HG03558 (cell line): Measurements from ENCODE around the gene PIP5K1B.

Experiments used
- ATAC-seq: cut with Tn5 transposase; IDR thresholded peaks from one replicate; pipeline ENCODE4 v1.9.1; 2021; ENCODE audit warnings: moderate number of reproducible peaks; ENCODE audit not compliant: unreplicated experiment; ENCODE audit errors: extremely low read depth

PIP5K1B gene

DNA sequence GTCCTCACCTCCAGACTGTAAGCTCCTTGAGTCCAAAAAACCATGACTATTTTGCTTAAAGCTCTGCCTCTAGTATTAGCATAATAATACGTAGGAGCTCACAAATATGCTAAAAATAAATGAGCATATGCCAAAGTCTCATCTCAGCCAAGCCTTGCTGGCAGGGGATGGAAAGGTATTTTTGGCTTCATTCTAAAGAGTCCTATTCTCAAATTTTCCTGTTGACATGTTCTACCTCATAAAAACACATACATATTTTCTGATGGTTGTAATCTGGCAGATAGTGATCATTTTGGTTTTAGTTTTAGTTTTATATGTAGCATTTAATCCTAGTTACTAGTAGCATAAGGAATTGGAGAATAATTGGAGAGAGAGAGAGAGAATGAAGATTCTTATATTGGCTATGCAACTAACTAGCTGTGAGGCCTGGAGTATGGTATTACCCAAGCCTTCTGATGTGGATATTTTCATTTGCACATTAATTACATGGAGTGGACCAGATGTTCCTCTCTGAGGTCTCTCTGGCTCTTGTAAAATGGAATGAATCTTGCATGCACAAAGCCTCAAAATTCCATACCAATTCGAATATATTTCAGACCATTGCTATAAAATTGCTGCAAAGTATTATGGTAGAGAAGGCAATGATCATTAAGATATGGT, 55.8 kb downstream of the PIP5K1B start:
- no peak for ATAC-seq

DNA sequence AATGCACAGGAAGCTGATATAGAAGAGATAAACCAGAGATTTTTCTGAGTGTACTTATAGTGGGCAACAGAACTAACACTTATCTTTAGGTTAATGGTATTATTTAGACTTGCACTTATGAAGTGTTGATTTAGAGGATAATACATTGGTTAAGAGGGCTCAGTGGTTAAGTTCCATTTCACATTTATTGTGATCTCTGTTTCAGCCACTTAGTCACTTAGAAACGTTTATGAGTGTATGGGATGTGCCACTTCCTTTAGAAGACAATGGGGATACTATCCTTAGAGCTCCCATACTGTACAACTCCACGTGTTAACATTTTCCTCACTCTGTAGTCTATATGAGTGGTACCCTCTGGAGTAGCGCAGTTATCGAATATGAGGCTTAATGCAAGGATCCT, 57.5 kb downstream of the PIP5K1B start:
- no peak for ATAC-seq

DNA sequence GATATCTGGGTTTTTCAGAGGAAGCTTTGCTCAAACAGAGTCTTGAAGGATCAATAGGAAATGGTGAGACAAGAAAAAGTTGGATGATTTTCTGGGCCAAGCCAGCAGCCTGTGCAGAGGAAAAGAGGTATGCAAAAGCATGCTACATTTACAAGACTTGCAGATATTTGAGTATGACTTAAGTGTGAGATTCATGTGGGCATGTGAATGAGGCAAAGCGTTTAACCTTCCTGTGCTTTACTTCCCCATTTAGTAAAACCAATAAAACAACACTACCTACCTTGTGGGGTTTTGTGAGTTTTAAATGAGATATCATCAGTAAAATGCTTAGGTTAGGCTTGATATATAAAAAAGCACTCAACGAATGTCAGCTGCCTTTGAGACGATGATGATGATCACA, 58.1 kb downstream of the PIP5K1B start:
- ATAC-seq: no peak

DNA sequence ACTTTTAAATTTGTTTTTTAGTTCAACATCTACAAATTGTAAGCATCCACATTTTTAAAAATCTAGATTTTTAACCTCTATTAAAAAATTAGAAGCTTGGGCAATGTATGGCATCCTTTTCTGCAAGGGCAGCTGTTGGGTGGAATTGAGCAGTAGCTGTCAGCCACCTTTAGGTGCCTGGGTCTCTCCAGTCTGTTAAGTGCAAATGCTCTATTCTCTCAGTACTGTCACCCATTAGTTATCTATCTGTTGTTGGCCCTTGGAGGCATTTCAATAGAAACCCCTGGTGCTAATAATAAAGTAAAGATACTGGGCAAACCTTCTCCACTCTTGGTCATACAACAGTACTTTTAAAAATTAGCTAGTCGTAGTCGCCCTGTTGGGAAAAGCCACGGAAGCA, 63.6 kb downstream of the PIP5K1B start:
- no peak for ATAC-seq

DNA sequence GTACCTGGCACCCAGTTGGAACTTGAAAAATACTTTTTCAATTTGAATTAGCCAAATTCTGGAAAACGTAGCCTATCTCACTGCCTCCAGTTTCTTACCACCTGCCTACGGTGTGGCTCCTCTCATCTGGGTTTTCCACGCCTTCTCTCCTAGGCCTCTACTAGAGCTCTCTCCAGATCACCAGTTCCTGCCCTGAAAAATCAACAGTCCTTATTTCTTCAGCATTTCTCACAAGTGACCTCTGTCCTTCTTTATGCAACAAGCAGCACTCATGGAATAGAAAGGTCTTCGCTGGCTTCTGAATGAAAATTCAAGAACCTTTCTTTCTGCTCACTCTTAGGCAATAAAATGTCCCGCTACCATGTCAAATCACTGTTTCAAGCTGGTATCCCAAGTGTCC, 64.8 kb downstream of the PIP5K1B start:
- ATAC-seq: no peak

DNA sequence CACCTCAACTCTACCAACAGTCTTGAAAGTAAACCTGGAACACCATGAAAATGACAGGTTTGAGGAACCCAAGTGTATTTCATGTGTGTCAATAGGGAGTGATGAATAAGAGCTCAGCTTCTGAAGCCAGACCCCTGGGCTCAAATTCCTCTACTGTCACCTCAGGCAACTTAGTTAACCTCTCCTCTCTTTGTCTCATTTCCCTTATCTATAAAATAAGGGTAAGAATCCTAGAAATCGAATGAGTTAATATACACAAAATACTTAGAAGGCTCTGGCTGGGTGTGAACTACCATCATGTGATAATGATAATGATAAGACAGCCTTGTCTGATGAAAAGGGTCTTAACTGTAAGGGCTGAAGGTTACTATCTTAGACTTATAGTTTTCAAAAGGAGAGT, 66.3 kb downstream of the PIP5K1B start:
- no peak for ATAC-seq

DNA sequence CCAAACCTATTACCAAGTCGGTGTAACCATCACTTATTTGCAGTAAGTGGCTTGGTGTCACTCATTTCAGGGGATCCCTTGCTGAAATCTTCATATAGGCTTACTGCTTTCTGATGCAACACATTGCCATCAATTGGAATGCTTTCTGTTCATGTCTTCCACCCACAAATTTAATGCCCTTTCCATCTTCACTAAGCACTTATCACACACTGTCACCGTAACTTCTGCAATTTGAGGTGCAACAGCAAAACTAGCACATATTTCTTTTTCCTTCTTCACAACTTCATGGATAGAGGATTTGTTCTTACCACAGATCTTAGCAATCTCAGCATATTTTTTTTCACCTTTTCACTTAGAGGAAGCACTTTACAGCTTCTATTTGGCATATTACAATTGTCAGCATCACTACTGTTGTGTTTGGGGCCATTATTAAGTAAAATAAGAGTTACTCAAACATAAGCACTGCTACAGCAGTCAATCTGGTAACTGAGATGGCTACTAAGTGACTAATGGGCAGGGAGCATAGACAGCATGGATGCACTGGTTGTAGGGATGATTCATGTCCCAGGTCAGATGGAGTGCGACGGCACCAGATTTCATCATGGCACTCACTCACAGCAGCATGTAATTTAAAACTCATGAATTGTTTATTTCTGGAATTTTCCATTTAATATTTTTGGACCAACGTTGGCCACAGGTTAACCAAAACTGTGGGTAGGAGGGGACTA, 70.1 kb downstream of the PIP5K1B start:
- no peak for ATAC-seq

DNA sequence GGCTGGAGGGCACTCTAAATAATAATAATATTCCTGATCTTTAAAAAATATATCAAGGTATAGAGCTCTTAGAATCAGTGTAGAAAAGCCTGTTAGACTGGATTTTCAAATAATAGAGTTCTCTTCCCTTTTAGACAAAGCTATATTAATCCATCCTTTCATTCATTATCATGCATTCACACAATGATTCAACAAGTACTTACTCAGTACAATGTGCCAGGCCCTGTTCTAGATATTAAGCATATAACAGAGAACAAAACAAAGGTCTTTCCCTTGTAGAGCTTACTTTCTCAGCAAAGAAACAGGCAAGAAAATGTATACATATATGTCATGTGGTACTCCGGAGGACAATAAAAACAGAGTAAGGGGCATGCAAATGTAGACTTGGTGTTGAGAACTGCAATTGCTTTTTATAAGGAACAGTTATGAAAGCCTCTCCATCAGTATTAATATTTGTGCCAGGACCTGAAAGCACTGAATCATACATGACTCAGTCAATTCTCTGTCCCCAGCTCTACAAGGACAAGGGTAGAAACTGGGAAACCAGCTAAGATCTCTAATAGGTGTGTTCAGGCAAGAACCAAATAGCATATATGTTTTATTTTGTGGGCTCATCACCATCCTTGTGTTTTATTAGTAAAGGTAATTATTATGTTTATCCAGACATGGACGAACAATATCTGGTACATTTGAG, 72.2 kb downstream of the PIP5K1B start:
- no peak for ATAC-seq

DNA sequence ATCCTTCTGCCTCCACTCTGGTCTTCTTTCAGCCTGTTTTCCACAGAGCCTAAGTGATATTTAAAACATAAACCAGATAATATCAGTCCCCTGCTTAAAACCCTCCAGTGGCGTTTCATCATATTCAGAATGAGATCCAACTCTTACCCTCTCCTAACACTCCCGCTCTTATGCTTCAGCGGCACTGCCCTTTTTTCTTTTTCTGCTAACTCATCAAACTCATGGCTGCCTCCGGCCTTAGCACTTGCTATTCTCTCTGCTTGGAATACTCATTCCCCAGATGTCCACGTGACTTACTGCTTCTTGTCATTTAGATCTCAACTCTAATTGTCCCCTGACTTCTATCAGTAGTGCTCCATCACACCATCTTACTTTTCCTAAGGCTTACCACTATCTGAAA, 73.6 kb downstream of the PIP5K1B start:
- no peak for ATAC-seq

DNA sequence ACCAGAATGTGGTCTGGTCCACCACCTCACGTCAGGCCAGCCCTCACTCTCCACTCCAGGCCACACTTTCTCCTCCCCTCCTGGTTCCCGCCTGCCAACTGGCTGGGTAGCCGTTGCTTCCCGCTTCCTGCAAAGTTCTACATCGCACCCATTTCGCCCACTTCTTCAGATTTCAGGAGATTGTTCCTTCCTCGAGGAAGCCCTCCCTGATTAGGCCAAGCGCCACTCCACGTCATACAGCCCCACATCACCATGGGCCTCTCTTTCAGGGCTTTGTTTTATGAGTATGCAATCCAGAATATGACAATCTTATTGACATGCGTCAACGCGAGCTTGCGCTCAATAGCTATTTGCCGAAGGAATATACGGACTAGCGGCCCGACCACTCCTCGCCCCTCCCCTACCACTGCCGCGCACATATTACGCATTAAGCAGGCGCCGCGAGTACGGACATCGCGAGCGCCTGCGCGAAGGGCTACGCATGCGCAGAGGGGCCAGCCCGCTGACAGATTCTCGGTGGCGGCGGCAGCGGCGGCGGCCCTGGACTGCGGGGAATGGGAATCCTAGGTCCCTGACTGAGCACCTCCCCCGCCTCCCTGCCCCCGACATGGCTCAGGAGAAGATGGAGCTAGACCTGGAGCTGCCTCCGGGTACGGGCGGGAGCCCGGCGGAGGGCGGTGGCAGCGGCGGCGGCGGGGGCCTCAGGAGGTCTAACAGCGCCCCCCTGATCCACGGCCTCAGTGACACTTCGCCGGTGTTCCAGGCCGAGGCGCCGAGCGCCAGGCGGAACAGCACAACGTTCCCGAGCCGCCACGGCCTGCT, 74.7 kb downstream of the PIP5K1B start:
- ATAC-seq: peak; percentile 38

DNA sequence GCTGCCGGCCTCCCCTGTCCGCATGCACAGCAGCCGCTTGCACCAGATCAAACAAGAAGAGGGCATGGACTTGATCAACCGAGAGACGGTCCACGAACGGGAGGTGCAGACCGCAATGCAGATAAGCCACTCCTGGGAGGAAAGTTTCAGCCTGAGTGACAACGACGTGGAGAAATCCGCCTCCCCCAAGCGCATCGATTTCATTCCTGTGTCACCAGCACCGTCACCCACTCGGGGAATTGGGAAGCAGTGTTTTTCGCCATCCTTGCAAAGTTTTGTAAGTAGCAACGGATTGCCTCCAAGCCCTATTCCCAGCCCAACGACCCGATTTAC, 75.3 kb downstream of the PIP5K1B start:
- no peak for ATAC-seq

DNA sequence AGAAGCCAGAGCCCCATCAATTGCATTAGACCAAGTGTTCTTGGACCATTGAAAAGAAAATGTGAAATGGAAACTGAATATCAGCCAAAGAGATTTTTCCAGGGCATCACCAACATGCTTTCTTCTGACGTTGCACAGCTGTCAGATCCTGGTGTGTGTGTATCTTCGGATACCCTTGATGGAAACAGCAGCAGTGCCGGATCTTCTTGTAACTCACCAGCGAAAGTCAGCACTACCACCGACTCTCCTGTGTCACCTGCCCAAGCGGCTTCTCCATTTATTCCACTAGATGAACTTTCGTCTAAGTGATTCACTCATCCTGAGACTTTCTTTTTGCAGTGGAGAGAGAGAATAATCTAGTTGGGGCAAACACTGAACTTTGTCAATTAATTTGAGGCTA, 75.7 kb downstream of the PIP5K1B start:
- ATAC-seq: no peak

DNA sequence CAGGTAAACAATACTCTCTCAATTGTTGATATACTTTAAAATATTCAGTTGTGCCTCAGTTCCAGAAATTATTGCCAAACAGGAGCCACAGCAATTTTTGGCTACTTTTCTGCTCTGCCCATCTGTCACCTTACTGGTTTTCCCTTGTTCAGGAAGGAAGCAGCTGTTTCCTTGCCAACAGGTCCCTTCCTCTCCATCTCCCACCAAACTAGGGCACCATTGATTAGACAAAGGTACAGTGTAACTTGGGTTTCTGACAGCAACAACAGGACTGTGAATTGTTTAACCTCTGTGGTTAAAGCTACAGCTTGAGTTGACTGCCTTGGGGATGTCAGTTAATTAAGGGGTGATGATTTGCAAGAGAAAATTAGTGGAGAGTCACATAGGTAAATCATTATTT, 76.9 kb downstream of the PIP5K1B start:
- ATAC-seq: no peak

DNA sequence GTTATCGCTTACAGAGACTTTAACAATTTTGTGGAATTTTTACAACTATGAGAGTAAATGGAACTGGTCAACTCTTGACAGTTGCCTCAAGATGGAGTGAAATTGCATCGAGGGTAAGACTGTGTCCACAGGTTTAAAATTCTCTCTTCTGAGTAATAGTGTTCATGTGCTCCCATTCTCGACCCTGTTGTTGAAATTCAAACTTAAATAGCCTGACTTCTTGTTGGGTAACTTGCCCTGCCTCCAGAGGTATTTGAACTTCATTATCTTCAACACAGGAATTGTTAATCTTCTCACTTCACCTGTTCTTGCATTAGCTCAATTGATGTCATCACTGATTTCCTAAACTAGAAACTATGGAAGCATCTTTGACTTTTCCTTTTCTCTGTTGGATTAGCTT, 77.5 kb downstream of the PIP5K1B start:
- ATAC-seq: no peak

DNA sequence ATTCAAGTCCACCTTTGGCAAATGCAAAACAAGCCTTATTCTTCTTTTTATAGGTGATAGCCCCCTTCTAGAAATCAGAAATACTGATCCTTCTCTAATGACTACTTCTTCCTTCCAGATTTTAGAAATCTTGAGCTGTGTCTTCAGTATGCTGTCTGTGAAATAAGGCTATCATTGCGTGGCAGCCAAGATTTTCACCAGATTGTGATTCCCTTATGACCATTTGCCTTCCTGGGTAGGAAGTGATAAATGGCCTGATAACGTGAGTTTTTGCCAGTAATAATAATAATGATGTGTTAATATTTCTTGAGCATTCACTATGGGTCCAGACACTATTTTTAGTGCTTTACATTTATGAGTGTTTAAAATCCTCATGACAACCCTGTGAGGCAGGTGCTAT, 80.9 kb downstream of the PIP5K1B start:
- no peak for ATAC-seq

DNA sequence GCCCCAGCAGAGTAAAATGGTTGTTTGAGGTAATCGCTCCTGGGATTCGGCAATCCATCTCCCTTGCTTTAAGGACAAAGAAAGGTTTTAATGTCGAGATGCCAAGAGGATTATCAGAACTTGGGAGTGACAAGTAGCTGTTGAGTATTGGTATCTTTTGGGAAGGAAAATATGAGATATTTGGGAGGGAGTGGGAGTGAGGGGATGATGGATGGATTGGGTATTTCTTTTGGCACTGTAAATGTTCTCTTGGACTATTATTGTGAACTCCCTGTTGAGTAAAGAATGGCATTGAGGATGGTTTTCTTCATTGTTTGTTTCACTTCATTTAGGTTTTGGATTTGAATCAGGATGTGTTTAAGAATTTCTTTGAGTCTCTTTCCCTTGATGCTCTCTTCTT, 86.1 kb downstream of the PIP5K1B start:
- ATAC-seq: no peak

DNA sequence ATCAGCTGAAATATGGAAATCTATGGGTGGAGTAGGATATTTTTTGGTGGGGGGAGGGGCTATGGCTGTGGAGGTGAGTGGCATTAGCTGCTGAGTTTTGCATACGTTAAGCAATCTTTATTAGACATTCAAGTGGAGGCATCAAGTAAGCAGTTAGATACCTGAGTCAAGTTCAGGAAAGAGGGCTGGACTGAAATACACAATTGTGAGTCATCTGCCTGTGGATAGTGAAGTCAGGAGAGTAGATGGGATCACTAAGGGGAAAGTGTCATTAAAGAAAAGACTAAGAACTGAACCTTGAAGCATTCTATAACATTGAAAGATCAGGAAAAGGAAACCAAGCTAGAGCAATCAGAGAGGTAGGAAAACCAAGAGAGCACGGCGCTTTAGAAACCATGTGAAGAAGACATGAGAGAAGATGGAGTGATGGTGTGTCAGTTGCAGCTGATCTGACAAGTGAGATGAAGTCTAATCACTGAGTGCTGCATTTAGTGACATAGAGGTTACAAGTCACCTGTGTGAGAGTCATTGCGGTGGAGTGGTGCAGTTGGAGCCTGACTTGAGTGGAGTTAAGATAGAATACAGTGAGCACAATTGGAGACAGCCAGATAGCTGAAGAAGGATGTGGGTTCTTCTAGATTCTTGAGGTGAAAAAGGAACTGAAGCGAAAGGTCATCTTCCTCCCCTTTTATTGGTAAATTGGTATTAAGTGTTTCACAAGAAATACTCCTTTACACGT, 88.7 kb downstream of the PIP5K1B start:
- ATAC-seq: peak; percentile 85

DNA sequence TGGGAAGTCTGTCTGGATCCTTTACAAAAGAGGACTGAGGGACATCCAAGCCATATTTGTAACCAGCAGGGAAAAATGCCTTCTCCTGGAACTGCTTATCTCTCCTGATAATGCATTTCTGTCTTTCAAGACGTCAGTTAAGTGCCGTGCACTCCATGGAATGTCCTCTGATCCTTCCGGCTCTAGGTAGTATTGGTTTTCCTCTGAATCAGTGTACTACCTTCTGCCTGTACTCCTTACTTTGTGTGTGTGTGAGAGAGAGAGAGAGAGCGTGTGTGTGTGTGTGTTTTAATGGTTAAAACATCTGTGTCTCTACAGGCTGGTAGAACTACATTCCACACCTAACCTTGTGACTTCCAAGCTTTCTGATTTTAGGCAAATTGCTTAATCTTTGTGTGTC, 89.9 kb downstream of the PIP5K1B start:
- ATAC-seq: no peak

DNA sequence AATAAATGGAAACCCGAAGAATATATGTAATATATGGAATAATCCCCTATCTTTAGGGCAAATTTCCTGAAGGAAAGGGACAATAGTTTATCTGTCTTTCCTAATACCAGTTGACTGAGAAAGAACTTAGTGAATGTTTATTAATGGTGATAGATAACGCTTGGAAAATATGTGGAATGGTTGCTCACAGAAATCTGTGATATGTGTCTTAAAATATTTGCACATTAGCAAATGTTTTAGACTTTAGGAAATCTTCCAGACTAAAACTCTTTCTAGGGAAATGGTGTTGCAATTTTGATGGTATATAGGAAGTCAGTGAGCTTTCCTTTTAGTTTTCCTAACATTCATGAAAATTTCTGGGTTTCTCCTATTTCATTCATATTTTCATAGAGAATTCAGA, 90.4 kb downstream of the PIP5K1B start:
- no peak for ATAC-seq

DNA sequence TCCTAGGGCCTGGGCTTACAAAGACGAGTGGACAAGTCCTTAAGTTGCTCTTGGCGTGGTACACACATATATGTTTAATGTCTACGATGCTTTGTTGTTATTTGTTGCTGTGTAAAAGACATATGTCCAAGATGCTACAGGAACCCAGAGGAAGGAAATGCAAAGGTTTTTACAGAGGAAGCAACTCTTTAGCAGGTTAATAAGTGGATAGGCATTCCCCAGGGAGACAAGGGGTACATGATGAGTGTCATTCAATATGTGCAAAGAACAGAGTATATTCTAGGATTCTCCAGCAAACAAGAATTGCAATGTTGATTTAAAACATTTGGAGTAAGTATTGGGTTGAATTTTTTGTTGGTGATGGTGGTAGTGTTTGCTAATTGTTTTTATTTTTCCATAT, 92.1 kb downstream of the PIP5K1B start:
- ATAC-seq: no peak
